Calu3 (cell line): Measurements from ENCODE around the gene TSNAXIP1. TPM values are rescaled to one million over a fixed set of nuclear protein-coding genes. Genes with fewer than 3 reads are reported as not detected.

Source experiments
- BruUV-seq: library from RNA; stranded (reverse); fragments of 400-500 nt; replicated peaks from 2 replicates; lab custom pipeline; 2021; lab: Mats Ljungman, UMichigan
- CTCF ChIA-PET: fragments of 300-600 bp; sonication (Branson Sonifier 250); formaldehyde crosslinking; loops from one replicate; lab custom pipeline; 2022; ENCODE audit warnings: antibody characterized with exemption; lab: Charles Lee
- DNase-seq: peaks from one replicate; pipeline ENCODE4 v3.0.0; 2022
- H3K27ac Mint-ChIP-seq: one replicate; pipeline ENCODE4 v1.8.0; 2022; ENCODE audit warnings: mixed read lengths; ENCODE audit not compliant: unreplicated experiment
- H3K27me3 Mint-ChIP-seq: one replicate; pipeline ENCODE4 v1.8.0; 2022; ENCODE audit warnings: mixed read lengths; ENCODE audit not compliant: unreplicated experiment
- H3K36me3 Mint-ChIP-seq: one replicate; pipeline ENCODE4 v1.8.0; 2022; ENCODE audit warnings: mild to moderate bottlenecking, moderate library complexity, mixed read lengths; ENCODE audit not compliant: insufficient read depth, unreplicated experiment
- H3K4me1 Mint-ChIP-seq: one replicate; pipeline ENCODE4 v1.8.0; 2022; ENCODE audit warnings: mild to moderate bottlenecking, low read depth, mixed read lengths; ENCODE audit not compliant: unreplicated experiment
- H3K4me3 Mint-ChIP-seq: one replicate; pipeline ENCODE4 v1.8.0; 2022; ENCODE audit warnings: mild to moderate bottlenecking, low read depth, moderate library complexity, mixed read lengths; ENCODE audit not compliant: unreplicated experiment
- H3K9me3 Mint-ChIP-seq: one replicate; pipeline ENCODE4 v1.8.0; 2022; ENCODE audit warnings: low read depth, mixed read lengths; ENCODE audit not compliant: unreplicated experiment
- intact Hi-C: fragments of 100-400 bp; cut with micrococcal nuclease; formaldehyde crosslinking; loops from one replicate; pipeline ENCODE4 v1.10.0; 2022; ENCODE audit not compliant: unreplicated experiment
- total RNA-seq: library from RNA; stranded (reverse); gene quantifications from 2 replicates; pipeline ENCODE4 v1.2.3, GENCODE V29; 2022
- TF ChIP-seq, protein P1 (sequence below): fragments of 200-600 bp; IDR thresholded peaks from one replicate; pipeline ENCODE4 v1.8.0; 2022; ENCODE audit warnings: antibody characterized with exemption; ENCODE audit not compliant: unreplicated experiment

The TSNAXIP1 gene
- total RNA-seq, 1 experiment from 2014 or later, result 1.0 TPM

- no TSS peak for BruUV-seq
- no peaks in the 10 kb centered on the region for H3K9me3 Mint-ChIP-seq
- no peak overlapping the region for H3K27ac Mint-ChIP-seq
- peaks cover 11% of the 10 kb centered on the region for H3K4me1 Mint-ChIP-seq
- peaks cover 67% of the 10 kb centered on the region for H3K36me3 Mint-ChIP-seq
- DNase-seq, result no peak
- CTCF ChIA-PET, result no interaction called here
- H3K4me3 Mint-ChIP-seq, result no peak overlapping the region
- TF ChIP-seq, protein P1, sequence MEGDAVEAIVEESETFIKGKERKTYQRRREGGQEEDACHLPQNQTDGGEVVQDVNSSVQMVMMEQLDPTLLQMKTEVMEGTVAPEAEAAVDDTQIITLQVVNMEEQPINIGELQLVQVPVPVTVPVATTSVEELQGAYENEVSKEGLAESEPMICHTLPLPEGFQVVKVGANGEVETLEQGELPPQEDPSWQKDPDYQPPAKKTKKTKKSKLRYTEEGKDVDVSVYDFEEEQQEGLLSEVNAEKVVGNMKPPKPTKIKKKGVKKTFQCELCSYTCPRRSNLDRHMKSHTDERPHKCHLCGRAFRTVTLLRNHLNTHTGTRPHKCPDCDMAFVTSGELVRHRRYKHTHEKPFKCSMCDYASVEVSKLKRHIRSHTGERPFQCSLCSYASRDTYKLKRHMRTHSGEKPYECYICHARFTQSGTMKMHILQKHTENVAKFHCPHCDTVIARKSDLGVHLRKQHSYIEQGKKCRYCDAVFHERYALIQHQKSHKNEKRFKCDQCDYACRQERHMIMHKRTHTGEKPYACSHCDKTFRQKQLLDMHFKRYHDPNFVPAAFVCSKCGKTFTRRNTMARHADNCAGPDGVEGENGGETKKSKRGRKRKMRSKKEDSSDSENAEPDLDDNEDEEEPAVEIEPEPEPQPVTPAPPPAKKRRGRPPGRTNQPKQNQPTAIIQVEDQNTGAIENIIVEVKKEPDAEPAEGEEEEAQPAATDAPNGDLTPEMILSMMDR, result no peak
- H3K27me3 Mint-ChIP-seq, result no peaks in the 10 kb centered on the region
- intact Hi-C loops, result no loop called here
These were observed 2.8 kb upstream of the TSNAXIP1 start for GRCh38 chr16:67803894-67804293.

GRCh38 chr16:67804853-67805542 lies 1.7 kb upstream of the TSNAXIP1 start:
- CTCF ChIA-PET, result no interaction called here
- peak overlapping the region; percentile 76 for H3K27ac Mint-ChIP-seq
- intact Hi-C loops, result loop anchor here (5.0 kb wide), 1 partner anchor 277 kb away; no protein-coding TSS in a partner anchor
- peaks cover 67% of the 10 kb centered on the region for H3K36me3 Mint-ChIP-seq
- H3K4me3 Mint-ChIP-seq, result peak overlapping the region; percentile 96
- H3K4me1 Mint-ChIP-seq, result peaks cover 11% of the 10 kb centered on the region
- no peak for DNase-seq
- TSS peak; percentile 39 for BruUV-seq
- TF ChIP-seq, protein P1, result no peak
- no peaks in the 10 kb centered on the region for H3K27me3 Mint-ChIP-seq
- H3K9me3 Mint-ChIP-seq, result no peaks in the 10 kb centered on the region

DNA sequence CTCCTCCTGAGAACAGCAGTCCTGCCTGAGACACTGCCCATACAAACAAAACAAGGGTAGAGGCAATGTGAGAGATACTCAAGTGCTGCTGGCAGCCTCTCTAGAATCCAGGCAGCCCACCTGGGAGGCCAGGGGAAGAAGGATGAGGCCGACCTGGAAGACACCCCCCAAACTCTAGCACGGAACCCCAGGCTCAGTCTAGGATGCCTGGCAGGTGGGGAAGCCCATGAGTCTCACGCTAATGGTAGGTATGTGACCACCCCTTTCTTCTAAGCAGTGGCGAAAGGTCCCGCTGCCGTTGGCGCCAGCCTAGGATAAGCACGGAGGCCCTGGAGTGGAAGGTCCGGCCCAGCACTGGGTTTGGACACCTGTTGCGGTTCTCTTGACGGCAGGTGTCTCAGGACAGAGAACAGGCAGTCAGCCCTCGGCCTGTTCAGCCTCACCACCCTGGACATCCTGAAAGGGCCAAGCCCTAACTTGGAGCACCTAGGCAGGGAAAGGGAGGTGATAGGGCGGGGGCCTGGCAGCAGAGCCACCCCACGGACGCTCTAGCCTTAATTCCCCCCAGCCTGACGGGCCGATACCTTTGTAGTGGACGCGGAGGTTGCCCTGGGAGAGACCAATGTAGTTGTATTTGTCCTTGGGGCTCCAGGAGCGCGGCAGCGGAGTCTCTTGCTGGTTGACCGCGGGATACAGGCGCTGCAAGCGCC lies 816 bp upstream of the TSNAXIP1 start:
- Mint-ChIP-seq H3K36me3 (peaks cover 63% of the 10 kb centered on the region), H3K27me3 (no peaks in the 10 kb centered on the region), H3K4me3 (peak overlapping the region; percentile 96), H3K27ac (peak overlapping the region; percentile 76), H3K9me3 (no peaks in the 10 kb centered on the region), H3K4me1 (peaks cover 11% of the 10 kb centered on the region)
- TF ChIP-seq, protein P1, result no peak
- intact Hi-C loops, result loop anchor here (5.0 kb wide), 1 partner anchor 276 kb away; no protein-coding TSS in a partner anchor
- DNase-seq, result peak; percentile 13
- BruUV-seq, result no TSS peak
- CTCF ChIA-PET, result interaction anchor here (0.6 to 2.6 kb wide), 15 partner anchors 10 to 914 kb away, joined by 3 to 24 read pairs (median 5); partner anchors contain the start of gene GFOD2

DNA sequence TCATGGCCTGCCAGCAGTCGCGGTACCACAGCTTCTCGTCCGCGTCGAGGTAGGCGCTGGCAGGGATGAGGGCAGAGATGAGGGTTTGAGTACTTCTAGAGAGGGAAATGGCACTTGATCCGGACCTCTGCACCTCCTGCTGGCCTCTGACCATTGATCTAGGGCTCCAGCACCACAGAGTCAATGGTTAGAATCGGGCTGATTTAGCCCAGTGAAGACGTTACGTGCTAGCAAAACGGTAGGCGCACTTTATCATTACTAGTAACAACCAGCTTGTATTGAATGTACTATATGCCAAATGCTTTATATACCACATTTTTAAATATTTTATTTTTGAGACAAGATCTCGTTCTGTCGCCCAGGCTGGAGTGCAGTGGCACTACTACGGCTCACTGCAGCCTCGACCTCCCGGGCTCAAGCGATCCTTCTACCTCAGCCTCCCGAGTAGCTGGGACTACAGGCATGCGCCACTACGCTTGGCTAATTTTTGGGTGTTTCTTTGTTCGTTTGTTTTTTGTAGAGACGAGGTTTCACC lies 526 bp downstream of the TSNAXIP1 start:
- Mint-ChIP-seq H3K27ac (peak overlapping the region; percentile 76), H3K4me1 (peaks cover 11% of the 10 kb centered on the region), H3K9me3 (no peaks in the 10 kb centered on the region), H3K4me3 (peak overlapping the region; percentile 96), H3K27me3 (no peaks in the 10 kb centered on the region), H3K36me3 (peaks cover 55% of the 10 kb centered on the region)
- CTCF ChIA-PET, result interaction anchor here (0.8 to 2.6 kb wide), 12 partner anchors 9 to 286 kb away, joined by 3 to 24 read pairs (median 5); partner anchors contain the start of gene GFOD2
- intact Hi-C loops, result loop anchor here (5.0 kb wide), 1 partner anchor 275 kb away; no protein-coding TSS in a partner anchor
- BruUV-seq, result no TSS peak
- no peak for DNase-seq
- TF ChIP-seq, protein P1, result no peak
